ENCODE measurements around the gene POLG2. TPM values are rescaled to one million over a fixed set of nuclear protein-coding genes. Genes with fewer than 3 reads are reported as not detected.

Gene POLG2
- total and polyA plus RNA-seq, 2 of the 8 experiments (the other 6 are each of a cell fraction or from before 2014, with no cell fraction given): 9.7 to 34.3 TPM

GRCh38 chr17:64506576-64507412, 9.9 kb upstream of the POLG2 start, which contains the start of gene CEP95 (continued):
- TF ChIP-seq SIN3A (conservative IDR thresholded peaks at IDR 0.05 in 1 of 2, IDR thresholded peaks at IDR 0.05 in 1 of 2; ENCODE audit: low read depth in 1 of 2, low read length in 2 of 2) (peak; percentile 67 to 89), RFX5 (IDR thresholded peaks at IDR 0.05; ENCODE audit: borderline replicate concordance, low read depth, low read length) (no peak; the same call in 1 of the 2 replicates), JUND (IDR thresholded peaks at IDR 0.05; ENCODE audit: low read length) (no peak; the same call in 1 of the 2 replicates), CTBP2 (IDR thresholded peaks at IDR 0.05; ENCODE audit: borderline replicate concordance, insufficient read depth, insufficient read length, low read length) (no peak), SAP30 (IDR thresholded peaks at IDR 0.05; ENCODE audit: insufficient read depth, insufficient replicate concordance, low read length) (no peak), KDM1A (IDR thresholded peaks at IDR 0.05; ENCODE audit: borderline replicate concordance, low read length) (no peak), USF2 (IDR thresholded peaks at IDR 0.05; ENCODE audit: low read length) (peak; percentile 85), CBX5 (IDR thresholded peaks at IDR 0.05; ENCODE audit: low read depth, low read length) (no peak), POLR2AphosphoS5 (IDR thresholded peaks at IDR 0.05; ENCODE audit: low read depth, low read length) (no peak; the same call in 1 of the 2 replicates), SP4 (IDR thresholded peaks at IDR 0.05; ENCODE audit: low read length) (peak; percentile 87), SRF (IDR thresholded peaks at IDR 0.05; ENCODE audit: low read depth, low read length) (peak; percentile 34; the same call in 1 of the 2 replicates), KDM5A (IDR thresholded peaks at IDR 0.05; ENCODE audit: low read length) (no peak), CBX8 (IDR thresholded peaks at IDR 0.05; ENCODE audit: borderline replicate concordance, low read depth, low read length) (no peak), NRF1 (IDR thresholded peaks at IDR 0.05; ENCODE audit: low read depth, low read length) (no peak), SUZ12 (IDR thresholded peaks at IDR 0.05; ENCODE audit: low read length) (no peak), E2F6 (IDR thresholded peaks at IDR 0.05) (peak; percentile 56), HDAC6 (IDR thresholded peaks at IDR 0.05; ENCODE audit: low read depth, low read length) (no peak), SP1 (IDR thresholded peaks at IDR 0.05; ENCODE audit: low read depth, low read length) (peak; percentile 75), ASH2L (IDR thresholded peaks at IDR 0.05; ENCODE audit: low read length) (peak; percentile 93), ATF2 (IDR thresholded peaks at IDR 0.05; ENCODE audit: low read length) (peak; percentile 85; the same call in 1 of the 2 replicates)
